ENCODE results near the gene UCHL1.

GRCh38 chr4:41304221-41304620 lies 47.5 kb downstream of the UCHL1 start:
- TF ChIP-seq CTCF (IDR thresholded peaks at IDR 0.05) (no peak), ESRRA (IDR thresholded peaks at IDR 0.05; ENCODE audit: borderline replicate concordance, low read length) (no peak), NR3C1 (IDR thresholded peaks at IDR 0.05) (no peak), SMC3 (IDR thresholded peaks at IDR 0.05) (no peak), POLR2A (IDR thresholded peaks at IDR 0.05; ENCODE audit: low read length) (no peak), SREBF2 (IDR thresholded peaks at IDR 0.05) (no peak), USF2 (IDR thresholded peaks at IDR 0.05) (no peak), MAZ (IDR thresholded peaks at IDR 0.05; ENCODE audit: borderline replicate concordance, low read depth, low read length) (no peak), TFCP2L1 (CRISPR knock-in tag; IDR thresholded peaks at IDR 0.05) (no peak), KDM1A (IDR thresholded peaks at IDR 0.05; ENCODE audit: low read depth) (no peak), RFX5 (IDR thresholded peaks at IDR 0.05) (no peak), RAD21 (conservative IDR thresholded peaks at IDR 0.05 in 1 of 2, IDR thresholded peaks at IDR 0.05 in 1 of 2) (no peak), HOXA7 (CRISPR knock-in tag; IDR thresholded peaks at IDR 0.05) (no peak), CEBPB (IDR thresholded peaks at IDR 0.05) (no peak)
